Glomerular endothelial cell (primary cell): Measurements from ENCODE around the gene ZNF428. TPM values are rescaled to one million over a fixed set of nuclear protein-coding genes. Genes with fewer than 3 reads are reported as not detected.
"Not testable (repeated sequence)": the region's sequence is repeated elsewhere in the genome, so short reads cannot be mapped to it uniquely, and the experiment has no call there.

ENCODE experiments used
- DNase-seq: peaks from one replicate; pipeline ENCODE4 v3.0.0-alpha.2; 2011; ENCODE audit warnings: low read depth, low spot score; ENCODE audit errors: extremely low read depth
- total RNA-seq: library from RNA; depleted of rRNA; stranded (reverse); fragments of >200 nt; gene quantifications from 2 replicates; pipeline ENCODE4 v1.2.3, GENCODE V29; 2015

ZNF428 gene
- total RNA-seq, 1 donor from 2014 or later = 72.5 TPM

GRCh38 chr19:43640424-43640757 lies 21.0 kb upstream of the ZNF428 start:
- DNase-seq = no peak

- no peak for DNase-seq
Observed at GRCh38 chr19:43639519-43640423, 20.3 kb upstream of the ZNF428 start, which contains the start of gene CADM4. Gene CADM4, minus strand, starts transcription at chr19:43639850. Its CDS starts 60 bp downstream, at chr19:43639790.

DNA sequence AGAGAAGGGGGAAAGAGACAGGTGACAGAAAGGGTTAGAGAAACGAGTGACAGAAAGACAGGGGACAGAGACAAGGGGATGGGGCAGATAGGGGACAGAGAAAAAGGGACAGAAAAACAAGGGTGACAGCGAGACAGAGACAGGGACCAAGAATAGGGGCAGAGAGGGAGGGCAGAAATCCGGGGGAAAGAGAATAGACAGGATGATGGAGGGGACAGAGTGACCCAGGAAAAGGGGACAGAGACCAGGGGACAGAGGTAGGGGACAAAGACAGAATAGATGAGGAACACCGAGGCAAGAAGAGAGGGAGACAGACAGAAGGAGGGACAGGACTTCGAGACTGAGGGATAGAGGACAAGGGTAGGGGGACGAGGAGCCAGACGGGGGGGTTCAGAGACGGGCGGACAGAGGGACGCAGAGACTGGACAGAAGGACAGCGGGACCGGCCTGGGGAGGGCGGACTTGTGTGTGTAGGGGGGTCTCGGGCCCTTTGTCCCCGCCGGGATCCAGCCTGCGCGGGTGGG lies 19.6 kb upstream of the ZNF428 start:
- no peak for DNase-seq

DNA sequence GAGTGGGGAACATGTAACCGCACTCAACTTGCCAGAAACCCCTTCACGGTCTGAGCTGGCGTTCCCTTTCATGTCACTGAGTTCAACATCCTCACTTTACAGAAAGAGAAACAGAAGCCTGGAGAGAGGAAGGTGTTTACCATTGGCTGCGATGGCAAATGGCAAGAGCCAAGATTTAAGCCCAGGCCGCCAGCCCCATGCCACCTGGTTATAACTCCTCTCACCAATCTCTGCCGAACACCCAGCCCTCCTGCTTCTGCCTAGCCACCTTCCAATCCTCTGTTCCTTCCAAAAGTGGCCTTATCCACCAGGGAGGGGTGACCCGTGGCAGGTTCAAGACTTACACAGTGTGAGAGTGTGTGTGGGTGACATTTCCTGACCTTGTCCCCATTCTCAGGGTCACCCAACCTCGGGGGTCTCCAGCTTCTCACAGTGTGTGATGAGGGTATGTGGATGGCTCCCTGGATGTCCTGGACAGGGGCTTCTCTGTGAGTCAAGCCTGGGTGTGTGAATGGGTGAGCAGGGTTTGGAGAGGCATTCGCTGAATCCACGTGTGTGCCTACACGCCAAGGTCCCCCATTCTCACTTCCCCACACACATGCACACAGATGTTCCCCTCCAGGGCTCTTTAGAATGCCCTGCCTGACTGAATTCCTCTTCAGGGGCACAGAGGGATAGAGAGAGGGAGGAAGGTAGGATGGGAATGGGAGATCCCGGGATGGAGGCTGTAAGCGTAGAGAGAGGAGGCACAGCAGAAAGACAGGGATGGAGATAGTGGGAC lies 19.0 kb upstream of the ZNF428 start:
- no peak for DNase-seq

DNA sequence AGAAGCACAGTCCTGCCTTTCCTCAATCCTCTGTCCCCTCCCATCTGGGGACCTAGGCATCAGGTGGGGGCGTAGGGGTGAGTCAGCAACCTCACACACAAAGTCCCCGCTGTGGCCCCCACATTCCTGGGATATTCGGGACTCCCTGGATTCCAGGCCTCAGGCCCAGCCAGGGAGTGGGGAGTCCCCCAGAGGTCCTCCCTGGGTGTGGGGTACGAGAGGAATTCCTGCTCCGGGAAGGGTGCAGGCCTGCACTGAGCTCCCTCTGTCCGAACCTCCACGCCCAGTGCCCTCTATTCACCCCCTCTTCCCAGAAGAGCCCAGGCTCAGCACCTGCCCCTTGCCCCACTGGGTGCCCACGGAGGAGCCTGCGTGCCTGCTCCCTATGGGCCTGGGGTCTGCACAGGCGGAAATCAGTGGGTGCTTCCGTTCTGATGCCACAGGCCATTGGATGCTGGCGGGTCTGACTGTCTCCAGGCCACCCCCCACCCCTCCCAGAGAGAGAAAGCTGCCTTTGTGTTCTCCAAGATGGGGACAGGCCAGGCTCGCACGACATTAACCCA lies 16.8 kb upstream of the ZNF428 start:
- DNase-seq = no peak

- DNase-seq = not testable (repeated sequence)
Observed at GRCh38 chr19:43635561-43635940, 16.1 kb upstream of the ZNF428 start.

DNA sequence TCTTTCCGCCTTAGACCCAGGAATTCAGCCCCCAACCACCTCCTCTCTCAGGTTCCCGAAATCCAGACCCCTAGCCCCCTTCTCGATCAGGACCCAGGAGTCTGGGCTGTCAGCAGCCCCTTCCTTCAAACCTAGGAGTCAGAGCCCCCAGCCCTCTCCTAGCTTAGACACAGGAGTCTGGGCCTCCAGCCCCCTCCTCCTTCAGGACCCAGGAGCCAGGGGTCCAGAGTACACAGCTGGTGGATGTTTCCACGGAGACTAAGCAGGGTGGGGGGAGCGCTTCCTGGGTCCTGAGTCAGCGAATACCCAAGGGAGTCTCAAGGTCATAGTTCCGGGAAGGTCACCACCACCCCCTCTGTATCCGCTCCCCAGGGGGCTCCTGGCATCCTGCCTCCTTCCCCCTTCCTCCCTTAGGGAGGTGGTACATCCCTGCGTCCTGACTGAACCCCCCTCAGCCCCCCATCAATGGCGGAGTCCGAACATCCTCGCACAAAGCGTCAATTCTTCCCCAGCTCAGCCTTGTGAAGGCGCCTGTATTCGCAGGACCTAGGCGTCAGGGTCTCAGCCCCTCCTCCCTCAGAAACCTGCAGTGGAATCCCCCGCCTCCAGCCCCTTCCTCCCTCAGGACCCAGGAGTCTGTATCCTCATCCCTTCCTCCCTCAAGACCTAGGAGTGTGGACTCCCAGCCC lies 15.6 kb upstream of the ZNF428 start:
- no peak for DNase-seq

- no peak for DNase-seq
Observed at GRCh38 chr19:43634506-43634871, 15.1 kb upstream of the ZNF428 start.

DNA sequence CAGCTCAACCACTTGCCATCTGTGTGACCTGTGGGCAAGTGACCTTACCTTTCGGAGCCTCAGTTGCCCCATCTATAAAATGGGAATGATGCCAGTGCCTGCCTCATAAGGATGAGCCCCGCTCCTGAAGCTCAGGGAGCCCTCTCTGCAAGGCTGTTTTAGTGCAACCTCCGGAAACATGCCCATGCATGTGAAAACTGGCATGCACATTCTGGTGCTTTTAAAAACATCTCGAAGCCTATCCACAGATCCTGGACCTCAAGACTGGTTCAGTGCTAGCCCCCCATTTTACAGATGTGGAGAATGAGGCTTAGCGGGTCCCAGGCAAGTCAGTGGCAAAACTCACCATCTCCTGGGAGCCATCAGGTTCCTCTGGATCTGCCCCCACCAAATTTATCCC lies 14.6 kb upstream of the ZNF428 start:
- DNase-seq = no peak

- no peak for DNase-seq
Observed at GRCh38 chr19:43633520-43633919, 14.1 kb upstream of the ZNF428 start.

DNA sequence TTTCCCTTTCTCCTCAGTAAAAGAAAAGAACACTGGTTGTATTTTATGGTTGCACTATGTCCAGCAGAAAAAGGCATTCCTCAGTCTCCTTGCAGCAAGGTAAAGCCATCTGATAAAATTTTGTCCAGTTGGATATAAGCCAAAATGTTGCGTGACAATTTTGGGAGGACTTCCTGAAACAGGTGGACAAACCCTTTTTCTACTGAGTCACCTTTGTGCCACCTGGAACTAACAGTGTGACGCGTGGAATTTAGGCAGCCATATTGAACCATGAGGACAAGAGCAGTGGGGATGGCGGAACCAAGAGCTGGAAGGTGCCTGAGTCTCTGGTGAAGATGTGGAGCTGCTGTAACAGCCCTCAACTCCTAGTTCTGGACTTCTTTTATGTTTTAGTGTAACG lies 12.1 kb upstream of the ZNF428 start:
- no peak for DNase-seq

GRCh38 chr19:43628646-43629326 lies 9.4 kb upstream of the ZNF428 start:
- DNase-seq = no peak

- DNase-seq = no peak
Observed at GRCh38 chr19:43626838-43627237, 7.4 kb upstream of the ZNF428 start.

DNA sequence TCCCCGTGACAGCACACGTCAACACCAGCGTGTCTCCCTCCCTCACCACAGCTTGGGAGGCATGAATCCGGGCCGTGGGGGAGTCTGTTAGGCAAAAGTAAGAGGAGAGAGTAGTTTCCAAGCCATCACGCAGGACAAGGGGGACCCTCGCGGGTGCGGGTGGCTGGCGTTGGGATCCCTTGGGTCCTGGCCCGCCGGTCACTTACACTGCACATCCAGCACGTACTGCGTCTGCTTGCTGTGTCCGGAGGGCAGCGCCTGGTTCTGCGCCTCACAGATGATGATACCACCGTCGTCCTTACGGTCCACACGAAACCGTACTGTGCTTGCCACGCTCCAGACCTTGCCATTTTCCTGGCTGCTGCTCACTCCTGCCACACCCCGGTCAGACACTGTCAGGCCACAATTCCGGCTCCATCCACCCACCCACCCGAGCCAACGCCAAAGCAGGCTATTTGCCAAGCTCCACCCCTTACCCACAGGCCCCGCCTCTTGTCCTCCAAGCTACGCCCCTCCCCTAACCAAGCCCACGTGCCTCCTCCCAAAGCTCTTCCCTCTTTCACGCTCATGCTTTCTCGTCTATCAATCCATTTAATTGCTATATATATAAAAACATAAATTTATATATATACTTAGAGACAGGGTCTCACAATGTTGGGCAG lies 6.6 kb upstream of the ZNF428 start:
- no peak for DNase-seq

DNA sequence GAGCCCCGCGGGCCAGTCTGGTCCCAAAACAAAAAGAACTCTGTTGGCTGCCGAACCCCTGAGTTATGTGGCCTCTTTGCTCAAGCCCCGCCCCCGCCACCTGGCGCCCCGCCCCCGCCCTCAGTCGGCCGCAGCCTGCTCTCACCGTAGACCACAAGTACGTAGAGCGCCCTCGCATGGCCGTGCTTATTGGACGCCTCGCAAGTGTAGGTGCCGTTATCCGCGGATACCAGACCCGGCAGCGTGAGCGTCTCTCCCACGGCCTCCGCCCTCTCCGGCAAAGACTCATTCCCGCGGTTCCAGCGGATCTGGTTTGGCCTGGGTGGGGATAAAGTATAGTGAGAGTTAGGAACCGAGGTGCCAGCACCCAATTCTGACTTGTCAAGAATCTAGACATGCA lies 5.5 kb upstream of the ZNF428 start:
- DNase-seq = no peak

- DNase-seq = no peak
Observed at GRCh38 chr19:43623889-43624670, 4.7 kb upstream of the ZNF428 start.

- no peak for DNase-seq
Observed at GRCh38 chr19:43622956-43623355, 3.5 kb upstream of the ZNF428 start.

- DNase-seq = no peak
Observed at GRCh38 chr19:43622070-43622469, 2.6 kb upstream of the ZNF428 start.
